SKM-1 treated with dmso at 0.1 percent for 144 hours (cell line): ENCODE results near the gene PCDHGC5.

Experiments used
- DNase-seq: peaks from one replicate; lab custom pipeline; 2025; ENCODE audit not compliant: unreplicated experiment; lab: John Stamatoyannopoulos, UW

The PCDHGC5 gene

DNA sequence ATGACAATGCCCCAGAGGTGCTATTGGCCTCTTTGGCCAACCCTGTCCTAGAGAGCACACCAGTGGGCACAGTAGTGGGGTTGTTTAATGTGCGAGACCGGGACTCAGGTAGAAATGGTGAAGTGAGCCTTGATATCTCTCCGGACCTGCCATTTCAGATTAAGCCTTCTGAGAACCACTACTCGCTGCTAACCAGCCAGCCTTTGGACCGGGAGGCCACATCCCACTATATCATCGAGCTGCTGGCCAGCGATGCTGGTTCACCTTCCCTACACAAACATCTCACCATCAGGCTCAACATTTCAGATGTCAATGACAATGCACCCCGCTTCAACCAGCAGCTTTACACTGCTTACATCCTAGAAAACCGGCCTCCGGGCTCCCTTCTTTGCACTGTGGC is 1.4 kb downstream of the PCDHGC5 start:
- no peak for DNase-seq

DNA sequence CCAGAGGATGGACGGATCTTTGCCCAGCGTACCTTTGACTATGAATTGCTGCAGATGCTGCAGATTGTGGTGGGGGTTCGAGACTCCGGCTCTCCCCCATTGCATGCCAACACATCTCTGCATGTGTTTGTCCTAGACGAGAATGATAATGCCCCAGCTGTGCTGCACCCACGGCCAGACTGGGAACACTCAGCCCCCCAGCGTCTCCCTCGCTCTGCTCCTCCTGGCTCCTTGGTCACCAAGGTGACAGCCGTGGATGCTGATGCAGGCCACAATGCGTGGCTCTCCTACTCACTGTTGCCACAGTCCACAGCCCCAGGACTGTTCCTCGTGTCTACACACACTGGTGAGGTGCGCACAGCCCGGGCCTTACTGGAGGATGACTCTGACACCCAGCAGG is 1.9 kb downstream of the PCDHGC5 start:
- no peak for DNase-seq

DNA sequence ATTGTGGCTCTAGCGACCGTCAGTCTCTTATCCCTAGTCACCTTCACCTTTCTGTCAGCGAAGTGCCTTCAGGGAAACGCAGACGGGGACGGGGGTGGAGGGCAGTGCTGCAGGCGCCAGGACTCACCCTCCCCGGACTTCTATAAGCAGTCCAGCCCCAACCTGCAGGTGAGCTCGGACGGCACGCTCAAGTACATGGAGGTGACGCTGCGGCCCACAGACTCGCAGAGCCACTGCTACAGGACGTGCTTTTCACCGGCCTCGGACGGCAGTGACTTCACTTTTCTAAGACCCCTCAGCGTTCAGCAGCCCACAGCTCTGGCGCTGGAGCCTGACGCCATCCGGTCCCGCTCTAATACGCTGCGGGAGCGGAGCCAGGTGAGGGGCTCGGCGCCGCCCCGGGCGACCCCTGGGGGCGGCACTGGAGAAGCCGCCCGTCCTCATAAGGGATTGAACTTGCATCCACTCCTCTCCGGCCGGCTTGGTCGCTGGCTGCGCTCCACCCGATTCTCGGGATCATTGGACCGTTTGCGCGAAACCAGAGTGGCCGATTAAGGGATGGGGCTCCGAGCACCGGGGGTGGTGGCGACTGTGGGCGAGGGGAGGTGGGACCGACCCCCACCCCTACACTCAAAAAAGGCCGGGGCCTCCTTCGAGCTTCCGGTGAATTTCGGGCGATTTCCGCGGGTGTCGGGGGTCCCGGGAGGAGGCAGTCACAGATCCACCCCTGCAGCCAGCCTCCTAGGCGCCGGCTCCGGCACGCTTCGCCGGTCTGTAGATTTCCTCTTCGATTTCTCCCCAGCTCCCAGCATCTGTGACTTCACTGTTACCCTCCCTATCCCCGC is 2.7 kb downstream of the PCDHGC5 start:
- DNase-seq = no peak

DNA sequence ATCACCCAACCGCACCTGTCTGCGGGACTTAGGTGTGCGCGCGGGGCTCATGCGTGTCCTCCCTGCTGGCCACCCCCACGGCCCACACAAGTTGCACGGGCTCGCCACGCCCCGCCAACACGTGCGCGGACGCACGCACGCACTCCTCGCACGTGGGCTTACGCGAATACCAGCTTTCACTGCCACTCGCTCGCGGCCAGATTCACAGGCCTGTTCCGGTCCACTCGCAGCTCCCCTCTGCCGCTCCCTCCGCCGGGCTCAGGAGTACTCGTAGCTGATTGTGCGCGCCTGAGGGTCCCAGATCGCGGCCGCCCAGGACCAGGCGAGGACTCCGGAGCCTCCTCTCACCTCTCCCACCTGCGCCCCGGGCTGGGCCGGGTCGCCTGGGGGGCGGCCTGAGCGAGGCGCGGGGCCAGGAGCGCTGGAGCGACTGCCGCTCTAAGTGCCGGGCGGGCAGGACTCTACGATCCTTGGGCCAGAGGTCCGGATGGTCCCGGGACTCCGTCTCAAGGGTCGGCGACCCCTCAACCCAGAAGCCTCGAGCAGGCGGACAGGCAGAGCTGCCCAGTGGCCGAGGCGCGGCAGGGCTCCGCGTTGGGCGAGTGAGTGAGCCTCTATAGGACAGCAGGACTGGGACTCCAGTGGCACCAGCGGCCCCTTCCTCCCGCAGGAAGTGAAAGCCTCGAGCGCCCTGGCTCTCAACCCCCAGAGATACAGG is 3.4 kb downstream of the PCDHGC5 start:
- no peak for DNase-seq

DNA sequence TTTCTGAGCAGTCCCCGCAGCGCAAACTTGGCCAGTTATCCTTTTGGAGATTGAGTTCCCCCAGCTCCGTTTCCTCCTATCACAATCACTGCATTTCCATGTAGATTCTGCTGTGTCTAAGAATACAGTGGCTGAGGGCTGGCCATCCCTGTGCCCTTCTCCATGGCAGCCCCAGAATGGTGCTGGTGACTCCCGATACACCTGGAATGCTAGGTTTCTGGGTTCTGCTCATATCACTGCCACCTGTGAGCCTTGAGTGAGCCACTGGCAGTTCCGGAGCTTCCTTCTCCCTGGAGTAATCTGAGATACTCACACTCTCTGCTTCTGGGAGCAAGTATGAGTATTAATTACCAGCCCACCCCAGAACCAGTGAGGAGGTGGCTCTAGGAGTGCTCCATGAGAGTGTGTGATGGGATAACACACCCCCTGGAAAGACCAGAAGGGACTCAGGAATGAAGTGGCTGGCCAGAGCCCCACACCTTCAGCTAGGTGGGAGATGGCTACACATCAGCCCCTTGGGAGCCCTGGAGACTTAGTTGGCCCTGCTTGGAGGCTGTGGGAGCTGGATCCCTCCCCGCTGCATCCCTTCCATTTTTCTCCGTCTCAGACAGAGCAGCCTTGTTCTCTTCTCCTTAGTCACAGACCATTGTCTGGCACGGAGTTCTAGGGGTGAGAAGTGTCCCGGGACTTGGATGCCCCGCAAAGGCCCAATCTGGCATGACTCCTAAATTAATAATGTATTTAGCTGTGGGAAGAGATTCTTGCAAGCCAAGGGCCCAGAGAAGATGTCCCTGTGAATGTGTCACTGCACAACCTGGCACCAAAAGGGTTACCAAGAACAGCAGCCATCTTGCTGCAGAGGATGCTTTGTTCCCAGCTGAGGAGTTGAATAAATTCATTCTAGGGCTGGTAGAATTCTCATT is 4.9 kb downstream of the PCDHGC5 start:
- no peak for DNase-seq

DNA sequence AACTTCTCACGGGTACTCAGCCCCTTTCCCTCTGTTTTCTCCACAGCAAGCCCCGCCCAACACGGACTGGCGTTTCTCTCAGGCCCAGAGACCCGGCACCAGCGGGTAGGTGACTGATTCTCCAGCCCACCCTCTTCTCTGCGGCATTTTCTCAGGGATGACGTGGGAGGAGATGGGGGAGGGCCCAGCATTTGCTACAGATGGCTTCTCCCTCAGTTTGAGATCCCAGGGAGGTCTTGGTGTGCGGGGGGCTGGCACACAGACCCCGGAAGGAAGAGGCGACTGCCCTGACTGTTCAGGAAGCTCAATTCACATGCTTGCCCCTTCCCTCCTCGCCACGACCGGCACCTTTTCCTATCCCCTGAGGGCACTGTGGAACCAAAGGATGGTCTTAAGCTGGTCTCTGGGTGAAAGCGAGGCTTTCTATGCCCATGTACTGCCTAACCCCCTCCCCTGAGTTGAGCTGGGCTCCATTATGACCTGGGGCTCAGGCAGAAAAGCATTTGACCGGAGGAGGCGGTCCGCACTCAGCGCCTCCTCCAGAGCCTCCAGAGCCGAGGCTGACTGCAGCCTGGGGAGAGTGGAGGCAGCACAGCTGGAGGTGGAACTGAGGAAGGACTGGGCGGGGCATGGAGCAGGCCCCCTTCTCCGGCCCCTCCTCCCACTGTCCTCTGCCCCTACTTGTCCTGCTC is 6.0 kb downstream of the PCDHGC5 start:
- DNase-seq = no peak

DNA sequence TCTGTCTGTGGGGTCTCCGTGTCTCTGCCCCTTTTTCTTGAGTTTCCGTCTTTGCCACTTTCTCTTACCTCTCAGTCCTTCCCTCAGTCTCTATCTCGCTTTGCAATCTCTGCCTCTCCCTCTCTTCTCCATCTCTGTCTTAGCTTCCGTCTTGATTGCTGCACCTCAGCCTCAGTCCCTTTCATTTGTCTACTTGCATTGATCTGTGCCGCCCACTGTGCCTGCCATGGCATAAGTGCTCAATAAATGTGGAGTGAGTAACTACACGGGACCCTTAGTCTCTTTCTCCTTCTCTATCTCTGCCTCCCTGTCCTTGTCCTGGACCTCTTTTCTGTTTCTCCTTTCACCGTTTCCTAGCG is 6.6 kb downstream of the PCDHGC5 start:
- no peak for DNase-seq

DNA sequence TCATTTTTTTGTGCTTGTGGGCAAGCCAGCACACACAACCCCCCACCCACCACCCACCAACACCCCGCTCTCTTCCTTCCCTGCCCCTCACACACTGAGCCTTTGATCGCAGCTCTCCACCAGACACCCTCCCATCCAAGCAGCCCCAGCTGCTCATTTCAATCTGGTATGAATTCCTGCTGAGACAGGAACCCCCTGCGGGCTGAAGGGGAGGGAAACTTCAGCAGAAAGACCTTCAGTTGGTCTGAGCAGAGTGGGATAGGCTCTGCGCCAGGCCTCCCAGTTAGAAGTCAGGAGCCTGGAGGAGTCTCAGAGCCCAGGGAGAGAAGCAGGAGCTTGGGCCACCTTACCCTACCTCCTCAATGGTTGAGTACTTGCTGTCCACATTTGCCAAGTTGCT is 7.2 kb downstream of the PCDHGC5 start:
- DNase-seq = no peak

DNA sequence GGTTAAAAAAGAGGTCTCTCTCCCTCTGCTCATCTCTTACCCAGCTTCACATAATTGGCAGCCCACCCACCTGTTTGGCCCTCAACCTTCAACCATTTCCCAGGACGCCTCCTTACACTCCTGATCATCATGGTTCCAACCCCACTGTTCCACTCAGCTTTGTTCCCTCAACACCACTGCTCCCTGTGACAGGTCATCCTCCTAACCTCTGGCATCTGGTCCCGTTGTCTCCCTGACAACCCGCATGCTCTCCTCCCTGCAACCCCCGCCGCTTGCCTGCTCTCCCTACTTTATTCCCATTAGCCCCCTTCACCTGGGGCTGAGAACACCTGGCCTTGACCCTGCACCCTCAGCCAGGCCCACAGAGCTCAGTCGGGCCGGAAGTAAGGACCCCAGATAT is 12.9 kb downstream of the PCDHGC5 start:
- no peak for DNase-seq

DNA sequence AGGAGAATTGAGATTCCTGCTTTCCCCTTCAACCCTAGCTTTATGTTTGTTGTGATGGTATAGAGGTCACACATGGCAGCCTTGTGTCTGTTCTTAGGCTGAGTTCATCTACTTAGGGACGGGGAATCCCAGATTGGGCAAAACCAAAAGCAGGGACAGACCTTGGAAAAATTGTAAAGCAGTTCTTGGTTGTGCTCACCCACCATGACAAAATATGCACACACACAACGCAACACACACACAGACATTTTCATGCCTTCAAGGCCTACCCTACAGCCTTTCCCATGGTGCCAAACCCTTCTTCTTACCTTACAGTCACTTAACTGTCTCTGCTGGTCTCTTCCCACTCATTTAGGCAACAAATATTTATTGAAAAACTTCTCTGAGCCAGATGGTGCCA is 14.8 kb downstream of the PCDHGC5 start:
- no peak for DNase-seq

DNA sequence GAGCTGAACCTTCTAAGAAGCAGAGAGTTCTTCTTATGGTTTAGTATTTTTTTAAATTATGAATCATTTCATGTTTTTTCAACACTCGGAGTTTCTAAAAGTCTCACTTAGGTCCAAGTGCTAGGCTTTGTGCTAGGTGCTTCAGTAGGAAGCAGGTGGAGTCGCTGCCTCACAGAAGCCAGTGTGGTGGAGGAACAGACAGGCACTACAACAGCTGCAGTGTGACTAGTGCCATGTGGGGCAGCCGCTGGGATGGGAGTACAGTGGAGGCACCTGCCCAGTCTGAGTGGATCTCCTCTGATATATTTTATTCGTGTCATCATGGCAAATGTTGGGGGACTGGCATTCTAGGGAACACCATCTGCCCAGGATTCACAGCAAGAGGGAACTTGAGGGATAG is 15.3 kb downstream of the PCDHGC5 start:
- no peak for DNase-seq

DNA sequence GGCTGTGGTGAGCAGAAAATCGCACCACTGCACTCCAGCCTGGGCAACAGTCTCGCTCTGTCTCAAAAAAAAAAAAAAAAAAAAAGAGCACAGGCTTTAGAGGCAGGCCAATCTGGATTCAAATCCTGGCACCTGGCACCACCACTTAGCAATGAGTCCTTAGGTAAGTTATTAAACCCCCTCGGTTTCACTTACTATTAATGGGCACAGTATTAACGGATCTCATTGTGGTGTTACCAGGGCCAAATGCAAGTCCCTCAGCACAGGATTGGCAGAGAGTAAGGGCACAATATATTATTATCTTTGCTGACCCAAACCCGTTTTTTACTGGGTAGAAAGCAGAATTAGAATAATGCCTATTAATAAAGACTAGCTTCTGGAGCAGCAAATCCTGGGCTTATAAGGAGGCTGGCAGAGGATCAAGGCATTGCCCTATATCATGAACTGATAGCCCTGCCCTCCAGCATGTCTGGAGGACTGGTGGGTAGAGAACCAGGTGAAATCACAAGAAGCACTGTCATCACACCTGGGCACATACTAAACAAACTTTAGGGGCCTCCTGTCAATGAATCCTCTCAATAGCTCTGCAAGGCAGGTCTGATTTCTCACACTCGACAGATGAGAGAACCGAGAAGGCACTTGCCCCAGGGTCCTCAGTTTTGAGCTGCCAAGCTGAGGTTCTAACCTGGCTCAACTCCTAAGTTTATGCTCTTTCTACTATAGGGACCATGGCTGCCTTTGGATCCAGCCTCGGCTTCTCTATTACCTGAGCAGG is 17.7 kb downstream of the PCDHGC5 start:
- DNase-seq = no peak

DNA sequence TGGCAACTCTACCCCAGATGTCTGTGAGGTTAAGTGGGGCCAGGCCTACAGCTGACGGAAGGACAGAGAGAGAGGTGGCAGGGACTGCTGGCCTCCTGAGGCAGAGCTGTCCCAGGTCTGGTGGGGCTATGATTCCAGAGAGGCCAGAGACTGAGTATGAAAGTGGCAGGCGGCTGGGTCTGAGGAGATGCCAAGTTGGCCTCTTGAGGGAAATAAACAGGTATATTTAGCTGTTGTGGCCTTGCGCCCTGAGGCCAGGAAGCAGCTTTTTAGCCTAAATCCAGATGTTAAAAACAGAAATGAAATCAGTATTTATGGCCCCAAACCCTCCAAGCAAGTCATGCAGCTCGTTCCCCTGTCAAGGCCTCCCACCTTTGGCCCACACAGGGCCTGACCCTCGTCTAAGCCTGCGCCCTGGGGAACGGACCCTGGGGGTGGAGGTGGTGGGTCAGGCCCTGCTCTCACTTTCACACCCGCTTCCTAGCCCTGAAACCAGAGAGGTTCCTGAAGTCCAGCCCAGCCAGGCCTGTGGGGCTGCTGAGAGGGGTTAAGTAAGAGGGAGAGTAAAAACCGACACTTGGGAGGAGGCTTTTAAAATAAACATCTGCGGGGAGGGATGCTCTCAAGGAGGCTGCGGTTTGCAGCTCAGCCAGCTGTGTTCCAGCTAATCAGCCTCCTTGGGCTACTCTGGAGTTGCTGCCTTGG is 18.7 kb downstream of the PCDHGC5 start:
- DNase-seq = peak; percentile 18

DNA sequence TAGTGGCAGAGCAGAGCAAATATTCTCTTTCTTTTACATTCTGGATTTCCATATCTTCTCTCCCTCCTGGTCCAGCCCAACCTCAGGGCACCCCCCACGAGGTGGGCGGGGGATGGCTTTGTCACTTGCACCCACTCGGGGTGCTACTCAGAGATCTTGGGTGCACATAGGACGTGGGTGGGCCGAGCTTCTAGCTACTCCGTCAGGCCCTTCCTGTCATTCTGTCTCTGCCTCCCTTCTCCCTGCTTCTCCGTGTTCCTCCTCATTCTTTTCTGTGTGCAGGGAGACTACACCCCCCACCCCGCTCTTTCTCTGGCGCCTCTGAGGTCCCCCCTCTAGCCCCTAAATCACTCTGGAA is 19.5 kb downstream of the PCDHGC5 start:
- no peak for DNase-seq

DNA sequence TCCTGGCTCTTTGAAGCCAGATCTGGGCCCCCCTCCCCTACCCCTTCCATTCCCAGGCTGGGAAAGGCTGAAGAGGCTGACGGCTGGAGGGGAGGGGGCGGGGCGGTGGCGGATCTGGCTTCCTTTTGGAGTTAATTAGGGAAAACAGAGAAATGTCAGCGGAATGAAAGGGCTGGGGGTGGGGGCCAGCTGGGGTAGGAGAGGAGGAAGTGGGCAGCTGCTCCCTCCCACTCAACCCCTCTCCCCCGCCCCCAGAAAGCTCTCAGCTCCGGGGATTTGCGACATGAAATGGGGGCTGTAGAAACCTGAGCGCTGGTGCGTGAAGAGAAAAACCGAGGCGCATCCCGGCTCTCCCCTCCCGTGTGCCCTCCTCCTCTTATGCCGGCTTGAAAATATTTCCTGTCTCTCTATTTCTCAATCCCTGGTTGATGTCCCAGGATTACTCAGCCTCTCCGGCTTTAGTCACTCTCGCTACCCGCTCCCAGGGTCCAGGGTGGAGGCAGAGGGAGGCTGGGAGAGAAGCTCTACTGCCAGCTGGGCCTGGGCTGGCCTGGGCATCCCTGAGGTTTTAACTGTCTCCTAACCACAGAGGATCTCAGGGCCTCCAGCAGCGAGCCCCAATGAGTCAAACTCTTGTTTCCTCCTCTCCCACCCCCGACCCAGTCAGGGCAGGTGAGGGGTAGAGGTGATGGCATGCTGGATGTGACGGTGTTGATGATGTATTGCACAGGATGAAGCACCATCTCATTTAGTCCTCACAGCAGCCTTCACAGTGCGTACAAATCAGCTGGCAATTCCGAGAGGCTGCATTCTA is 20.1 kb downstream of the PCDHGC5 start:
- DNase-seq = peak; percentile 38

DNA sequence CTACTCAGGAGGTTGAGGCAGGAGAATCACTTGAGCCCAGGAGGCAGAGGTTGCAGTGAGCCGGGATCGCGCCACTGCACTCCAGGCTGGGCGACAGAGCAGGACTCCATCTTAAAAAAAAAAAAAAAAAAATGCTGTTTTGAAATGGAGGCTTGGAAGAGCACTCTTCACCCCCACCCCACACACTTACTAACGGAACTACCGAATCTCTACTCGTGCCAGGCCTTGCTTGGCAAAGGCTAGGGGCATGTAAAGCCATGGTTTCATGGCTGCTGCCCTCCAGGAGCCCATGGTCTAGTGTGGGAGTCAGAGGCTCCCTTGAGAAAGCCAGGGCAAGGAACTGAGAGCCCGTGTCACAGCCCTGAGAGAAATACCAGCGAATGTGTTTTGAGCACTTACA is 21.3 kb downstream of the PCDHGC5 start:
- DNase-seq = no peak

DNA sequence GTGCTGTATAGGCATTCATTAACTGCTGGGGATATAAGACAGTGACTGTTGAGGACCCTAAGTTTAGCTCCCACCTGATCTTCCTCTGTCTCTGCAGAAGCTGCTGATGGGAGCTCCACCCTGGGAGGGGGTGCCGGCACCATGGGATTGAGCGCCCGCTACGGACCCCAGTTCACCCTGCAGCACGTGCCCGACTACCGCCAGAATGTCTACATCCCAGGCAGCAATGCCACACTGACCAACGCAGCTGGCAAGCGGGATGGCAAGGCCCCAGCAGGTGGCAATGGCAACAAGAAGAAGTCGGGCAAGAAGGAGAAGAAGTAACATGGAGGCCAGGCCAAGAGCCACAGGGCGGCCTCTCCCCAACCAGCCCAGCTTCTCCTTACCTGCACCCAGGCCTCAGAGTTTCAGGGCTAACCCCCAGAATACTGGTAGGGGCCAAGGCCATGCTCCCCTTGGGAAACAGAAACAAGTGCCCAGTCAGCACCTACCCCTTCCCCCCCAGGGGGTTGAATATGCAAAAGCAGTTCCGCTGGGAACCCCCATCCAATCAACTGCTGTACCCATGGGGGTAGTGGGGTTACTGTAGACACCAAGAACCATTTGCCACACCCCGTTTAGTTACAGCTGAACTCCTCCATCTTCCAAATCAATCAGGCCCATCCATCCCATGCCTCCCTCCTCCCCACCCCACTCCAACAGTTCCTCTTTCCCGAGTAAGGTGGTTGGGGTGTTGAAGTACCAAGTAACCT is 22.1 kb downstream of the PCDHGC5 start:
- no peak for DNase-seq

DNA sequence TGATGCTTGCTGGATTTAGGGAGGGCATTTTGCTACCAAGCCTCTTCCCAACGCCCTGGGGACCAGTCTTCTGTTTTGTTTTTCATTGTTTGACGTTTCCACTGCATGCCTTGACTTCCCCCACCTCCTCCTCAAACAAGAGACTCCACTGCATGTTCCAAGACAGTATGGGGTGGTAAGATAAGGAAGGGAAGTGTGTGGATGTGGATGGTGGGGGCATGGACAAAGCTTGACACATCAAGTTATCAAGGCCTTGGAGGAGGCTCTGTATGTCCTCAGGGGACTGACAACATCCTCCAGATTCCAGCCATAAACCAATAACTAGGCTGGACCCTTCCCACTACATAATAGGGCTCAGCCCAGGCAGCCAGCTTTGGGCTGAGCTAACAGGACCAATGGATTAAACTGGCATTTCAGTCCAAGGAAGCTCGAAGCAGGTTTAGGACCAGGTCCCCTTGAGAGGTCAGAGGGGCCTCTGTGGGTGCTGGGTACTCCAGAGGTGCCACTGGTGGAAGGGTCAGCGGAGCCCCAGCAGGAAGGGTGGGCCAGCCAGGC is 23.0 kb downstream of the PCDHGC5 start:
- no peak for DNase-seq
